SK-N-SH (cell line): Measurements from ENCODE around the gene NT5C1A. TPM values are rescaled to one million over a fixed set of nuclear protein-coding genes. Genes with fewer than 3 reads are reported as not detected.
A peak's percentile ranks its signal among the peaks of the same experiment; 100 is the strongest.

Experiments used
- CTCF ChIA-PET: fragments of 300-600, 350-600 bp; formaldehyde crosslinking; extraction: SDS; loops from one replicate; lab custom pipeline; 2021; lab: Yijun Ruan, JAX
- POLR2A ChIA-PET: fragments of 350-600 bp; sonication (Branson Sonifier 250); formaldehyde crosslinking; extraction: SDS; loops from one replicate; lab custom pipeline; 2020; ENCODE audit warnings: antibody characterized with exemption, inconsistent platforms; lab: Yijun Ruan, JAX
- DNase-seq: peaks from one replicate; pipeline ENCODE4 v3.0.0; 2012
- H2AFZ ChIP-seq: fragments of 200-600 bp; sonication (generic); 2 replicates; pipeline ENCODE4 v1.8.1; 2016; ENCODE audit warnings: antibody characterized with exemption, mild to moderate bottlenecking, low read depth
- H3F3A ChIP-seq: fragments of 200-600 bp; sonication (generic); replicated peaks from 2 replicates; pipeline ENCODE3; 2016; ENCODE audit warnings: antibody characterized with exemption, mild to moderate bottlenecking; ENCODE audit not compliant: insufficient read depth
- H3K27ac ChIP-seq, 2 experiments: fragments of 200-500 bp in 1 of 2; fragments of 200-600 bp in 1 of 2; sonication (Bioruptor generic) in 1 of 2; sonication (generic), shearing (Covaris generic) in 1 of 2; 2 replicates each; pipeline versions ENCODE4 v1.5.1 to v1.6.1; 2014 to 2016; ENCODE audit warnings: low read depth in 2 of 2, inconsistent platforms in 1 of 2, low read length in 1 of 2, mild to moderate bottlenecking in 1 of 2, mixed read lengths in 1 of 2
- H3K27me3 ChIP-seq: fragments of 200-600 bp; sonication (generic), shearing (Covaris generic); 2 replicates; pipeline ENCODE4 v1.6.1; 2016; ENCODE audit warnings: mixed run types; ENCODE audit not compliant: insufficient read depth
- H3K36me3 ChIP-seq, 2 experiments: fragments of 200-500 bp in 1 of 2; fragments of 200-600 bp in 1 of 2; sonication (Bioruptor generic) in 1 of 2; sonication (generic) in 1 of 2; replicated peaks in 1 of 2; 2 replicates each; pipeline versions ENCODE3 to v1.5.1; 2014 to 2016; ENCODE audit warnings: low read length in 1 of 2, mild to moderate bottlenecking in 1 of 2; ENCODE audit not compliant: insufficient read depth in 2 of 2, control insufficient read depth in 1 of 2
- H3K4me1 ChIP-seq, 2 experiments: fragments of 200-500 bp in 1 of 2; fragments of 200-600 bp in 1 of 2; sonication (Bioruptor generic) in 1 of 2; sonication (generic), shearing (Covaris generic) in 1 of 2; 2 replicates each; pipeline versions ENCODE4 v1.5.1 to v1.6.1; 2014 to 2016; ENCODE audit warnings: low read depth in 1 of 2, low read length in 1 of 2, mixed run types in 1 of 2; ENCODE audit not compliant: insufficient read depth in 2 of 2, control insufficient read depth in 1 of 2
- H3K4me2 ChIP-seq: fragments of 200-600 bp; sonication (generic), shearing (Covaris generic); 2 replicates; pipeline ENCODE4 v1.6.1; 2017; ENCODE audit warnings: mixed run types
- H3K4me3 ChIP-seq, 2 experiments: fragments of 200-500 bp in 1 of 2; fragments of 200-600 bp in 1 of 2; sonication (Bioruptor generic) in 1 of 2; sonication (generic), shearing (Covaris generic) in 1 of 2; 2 replicates each; pipeline versions ENCODE4 v1.5.1 to v1.8.1; 2014 to 2016; ENCODE audit warnings: low read depth in 2 of 2, inconsistent platforms in 1 of 2, low read length in 1 of 2, mild to moderate bottlenecking in 1 of 2, mixed read lengths in 1 of 2, moderate library complexity in 1 of 2
- H3K79me2 ChIP-seq: fragments of 200-600 bp; sonication (generic); 2 replicates; pipeline ENCODE4 v1.8.1; 2017; ENCODE audit warnings: mild to moderate bottlenecking; ENCODE audit not compliant: insufficient read depth
- H3K9ac ChIP-seq: fragments of 200-600 bp; sonication (generic); 2 replicates; pipeline ENCODE4 v1.6.1; 2017; ENCODE audit warnings: mixed run types
- H3K9me2 ChIP-seq: fragments of 200-600 bp; sonication (generic); 2 replicates; pipeline ENCODE4 v1.6.1; 2017; ENCODE audit warnings: mixed run types
- H3K9me3 ChIP-seq: fragments of 200-600 bp; sonication (generic); 2 replicates; pipeline ENCODE4 v1.6.1; 2017; ENCODE audit warnings: mixed run types, mild to moderate bottlenecking, moderate library complexity
- H4K20me1 ChIP-seq: fragments of 200-600 bp; sonication (generic); 2 replicates; pipeline ENCODE4 v1.6.1; 2017; ENCODE audit warnings: mild to moderate bottlenecking, mixed run types; ENCODE audit not compliant: insufficient read depth
- CHD2 ChIP-seq: fragments of 150-350 bp; IDR thresholded peaks from 2 replicates; pipeline ENCODE4 v1.6.1; 2018; ENCODE audit warnings: low read length; ENCODE audit not compliant: partially characterized antibody
- CTCF ChIP-seq: fragments of 200-600 bp; sonication (generic); IDR thresholded peaks from 2 replicates; pipeline ENCODE4 v1.6.1; 2017; ENCODE audit warnings: antibody characterized with exemption, mild to moderate bottlenecking, moderate library complexity
- EP300 ChIP-seq, 2 experiments: IDR thresholded peaks; 2 replicates each; pipeline versions ENCODE4 v1.4.0 to v1.6.1; 2012; ENCODE audit warnings: borderline replicate concordance in 1 of 2, low read depth in 1 of 2, low read length in 1 of 2
- FOSL2 ChIP-seq: IDR thresholded peaks from 2 replicates; pipeline ENCODE4 v1.4.0; 2012; ENCODE audit warnings: low read depth, mild to moderate bottlenecking, moderate library complexity, borderline replicate concordance
- GABPA ChIP-seq: IDR thresholded peaks from 2 replicates; pipeline ENCODE4 v1.4.0; 2012; ENCODE audit warnings: low read depth, mild to moderate bottlenecking
- MEF2A ChIP-seq: IDR thresholded peaks from 2 replicates; pipeline ENCODE4 v1.4.0; 2012; ENCODE audit warnings: low read depth, borderline replicate concordance
- MXI1 ChIP-seq: IDR thresholded peaks from 2 replicates; pipeline ENCODE4 v1.6.1; 2012; ENCODE audit warnings: mild to moderate bottlenecking, low read depth, low read length, improper control_type of control experiment
- PBX3 ChIP-seq: IDR thresholded peaks from 2 replicates; pipeline ENCODE4; 2012
- POLR2AphosphoS5 ChIP-seq: IDR thresholded peaks from 2 replicates; pipeline ENCODE4 v1.6.1; 2012; ENCODE audit warnings: low read depth, low read length
- RAD21 ChIP-seq: IDR thresholded peaks from 2 replicates; pipeline ENCODE4 v1.6.1; 2012; ENCODE audit warnings: mild to moderate bottlenecking, low read length
- RCOR1 ChIP-seq: fragments of 150-350 bp; IDR thresholded peaks from 2 replicates; pipeline ENCODE4 v1.6.1; 2017; ENCODE audit warnings: antibody characterized with exemption, low read length
- REST ChIP-seq: IDR thresholded peaks from 2 replicates; pipeline ENCODE4 v1.6.1; 2012; ENCODE audit warnings: mild to moderate bottlenecking, low read depth, low read length, moderate library complexity
- RFX5 ChIP-seq: IDR thresholded peaks from 2 replicates; pipeline ENCODE4 v1.6.1; 2012; ENCODE audit warnings: mild to moderate bottlenecking, improper control_type of control experiment, low read length
- RXRA ChIP-seq: IDR thresholded peaks from 2 replicates; pipeline ENCODE4 v1.4.0; 2012; ENCODE audit warnings: low read depth, mild to moderate bottlenecking, borderline replicate concordance
- SIN3A ChIP-seq: IDR thresholded peaks from 2 replicates; pipeline ENCODE4 v1.6.1; 2012; ENCODE audit warnings: low read depth, mild to moderate bottlenecking, low read length, moderate library complexity, borderline replicate concordance
- TAF1 ChIP-seq: IDR thresholded peaks from 2 replicates; pipeline ENCODE4 v1.6.1; 2012; ENCODE audit warnings: low read depth, mild to moderate bottlenecking, low read length, moderate library complexity, borderline replicate concordance
- TCF12 ChIP-seq: IDR thresholded peaks from 2 replicates; pipeline ENCODE4 v1.4.0; 2012
- USF2 ChIP-seq: fragments of 150-350 bp; IDR thresholded peaks from 2 replicates; pipeline ENCODE4 v1.6.1; 2017; ENCODE audit warnings: antibody characterized with exemption, low read length, low read depth, borderline replicate concordance
- WGBS: methylation state at CpG from one replicate; pipeline ENCODE4 v1.1.6; 2017; ENCODE audit warnings: low lambda C conversion rate; 5-methylcytosine and 5-hydroxymethylcytosine counted together
- polyA plus RNA-seq, 3 experiments: library from polyadenylated mRNA; depleted of rRNA; stranded (reverse); fragments of >200 nt; gene quantifications; 2 replicates each; pipeline ENCODE4 v1.2.3, GENCODE V29; 2012

Gene NT5C1A
- polyA plus RNA-seq, 1 of the 3 experiments (the other 2 are of a cell fraction): 0.12 TPM

GRCh38 chr1:39646232-39647081 lies 25.4 kb downstream of the NT5C1A start:
- no peak overlapping the region for H3K9ac ChIP-seq
- H3F3A ChIP-seq: peaks cover 8% of the 10 kb centered on the region
- H4K20me1 ChIP-seq: no peaks in the 10 kb centered on the region
- no peaks in the 10 kb centered on the region for H3K79me2 ChIP-seq
- CTCF ChIA-PET: interaction anchor here (0.8 to 15.4 kb wide), 9 partner anchors 11 to 72 kb away, joined by 3 to 459 read pairs (median 5); partner anchors contain the start of gene NT5C1A
- peaks cover 4 to 40% of the 10 kb centered on the region in 2 experiments; a peak in 2 of 4 replicates for H3K4me1 ChIP-seq
- no peak overlapping the region for H3K4me3 ChIP-seq
- TF ChIP-seq TCF12 (peak; percentile 47), FOSL2 (no peak), CHD2 (peak; percentile 88), TAF1 (no peak), PBX3 (no peak), CTCF (no peak), RFX5 (no peak), RAD21 (0 out of 2 replicates have a peak, but pooled peaks have one; percentile 4), MXI1 (no peak), RCOR1 (peak; percentile 99), EP300 (IDR thresholded peaks at IDR 0.05; ENCODE audit: borderline replicate concordance in 1 of 2, low read depth in 1 of 2, low read length in 1 of 2) (0 out of 4 replicates have a peak, but pooled peaks of 1 of the 2 experiments have one; percentile 10)
- POLR2A ChIA-PET: interaction anchor here (0.8 to 1.6 kb wide), 6 partner anchors 9 to 25 kb away, joined by 3 to 8 read pairs (median 5); partner anchors contain the start of gene NT5C1A
- H3K9me3 ChIP-seq: no peaks in the 10 kb centered on the region
- 48% methylated on average over 9 of the region's 12 CpGs for WGBS
- no peaks in the 10 kb centered on the region for H3K36me3 ChIP-seq
- DNase-seq: peak; percentile 82
- no peaks in the 10 kb centered on the region for H3K9me2 ChIP-seq
- H3K27ac ChIP-seq: peak overlapping the region in 1 of 2 experiments; percentile 72; a peak in 2 of 4 replicates
- H3K27me3 ChIP-seq: no peaks in the 10 kb centered on the region
- no peak overlapping the region for H3K4me2 ChIP-seq
- no peak overlapping the region for H2AFZ ChIP-seq

- Histone ChIP-seq H3K9me3 (no peaks in the 10 kb centered on the region), H3K4me1 (peaks cover 4 to 35% of the 10 kb centered on the region in 2 experiments; a peak in 2 of 4 replicates), H3K4me2 (no peak overlapping the region), H3K9ac (no peak overlapping the region), H3K27me3 (no peaks in the 10 kb centered on the region), H3K9me2 (no peaks in the 10 kb centered on the region), H4K20me1 (no peaks in the 10 kb centered on the region), H2AFZ (no peak overlapping the region), H3K79me2 (no peaks in the 10 kb centered on the region), H3K4me3 (no peak overlapping the region), H3K27ac (peak overlapping the region in 1 of 2 experiments; percentile 2; a peak in 1 of 4 replicates), H3K36me3 (no peaks in the 10 kb centered on the region), H3F3A (peaks cover 8% of the 10 kb centered on the region)
- WGBS: 96% methylated on average over 3 of the region's 3 CpGs
- ChIA-PET CTCF (interaction anchor here (1.4 to 15.4 kb wide), 4 partner anchors 12 to 50 kb away, joined by 5 to 459 read pairs (median 25); partner anchors contain the start of gene NT5C1A), POLR2A (interaction anchor here (1.2 to 1.6 kb wide), 3 partner anchors 12 to 26 kb away, joined by 3 to 8 read pairs (median 6); partner anchors contain the start of gene NT5C1A)
- no peak for DNase-seq
- TF ChIP-seq USF2: no peak
- no peak for TF ChIP-seq RXRA
- TF ChIP-seq SIN3A: no peak
- no peak for TF ChIP-seq GABPA
- no peak for TF ChIP-seq POLR2AphosphoS5
- TF ChIP-seq MEF2A: no peak
- no peak for TF ChIP-seq REST
- TF ChIP-seq, all 33 proteins: peak for 0
Observed at GRCh38 chr1:39645411-39646043, 26.4 kb downstream of the NT5C1A start.
